ENCODE data around the gene TMEM215. TPM values are rescaled to one million over a fixed set of nuclear protein-coding genes. Genes with fewer than 3 reads are reported as not detected.

The TMEM215 gene
- total and polyA plus RNA-seq, 2 of the 8 experiments (the other 6 are each of a cell fraction or from before 2014, with no cell fraction given) = 0.33 to 0.67 TPM

GRCh38 chr9:32737378-32737777, 46.0 kb upstream of the TMEM215 start:
- Histone ChIP-seq H3K79me1 (ENCODE audit: low read depth, low read length) (no peaks in the 10 kb centered on the region), H3K4me1 (replicated peaks in 1 of 4; ENCODE audit: control insufficient read depth in 3 of 4, insufficient read depth in 4 of 4, low read length in 3 of 4) (no peaks in the 10 kb centered on the region), H4K20me1 (replicated peaks in 1 of 2; ENCODE audit: control insufficient read depth in 1 of 2, insufficient read depth in 2 of 2, low read length in 2 of 2) (no peaks in the 10 kb centered on the region), H4K8ac (ENCODE audit: extremely low read depth, insufficient read depth, low read length) (no peak overlapping the region), H3K18ac (ENCODE audit: extremely low read depth, low read length) (no peak overlapping the region), H2BK20ac (ENCODE audit: low read length) (no peak overlapping the region), H3K27ac (ENCODE audit: low read depth, low read length) (no peak overlapping the region), H2BK15ac (ENCODE audit: low read length) (no peak overlapping the region), H3K36me3 (ENCODE audit: control insufficient read depth in 2 of 4, insufficient read depth in 4 of 4, low read length in 3 of 4) (no peaks in the 10 kb centered on the region), H2BK12ac (ENCODE audit: low read depth, low read length) (no peak overlapping the region), H2AK5ac (ENCODE audit: low read depth, low read length) (no peak overlapping the region), H2BK5ac (ENCODE audit: low read depth, low read length) (no peak overlapping the region), H3K14ac (ENCODE audit: insufficient read length) (no peak overlapping the region), H3K4me2 (ENCODE audit: insufficient read depth in 1 of 2, low read depth in 2 of 2, low read length in 2 of 2) (no peak overlapping the region), H3K9me3 (ENCODE audit: insufficient read depth in 2 of 2, low read depth in 1 of 2, low read length in 1 of 2) (no peaks in the 10 kb centered on the region), H2AFZ (ENCODE audit: low read length) (no peak overlapping the region), H2BK120ac (replicated peaks; ENCODE audit: low read depth, low read length) (no peak overlapping the region), H3K23me2 (ENCODE audit: low read depth, low read length) (no peaks in the 10 kb centered on the region), H3K23ac (ENCODE audit: insufficient read length) (no peak overlapping the region), H3K9ac (replicated peaks in 1 of 4; ENCODE audit: extremely low read depth in 1 of 4, low read depth in 3 of 4, low read length in 3 of 4) (no peak overlapping the region), H3K79me2 (ENCODE audit: control insufficient read depth in 1 of 2, insufficient read depth in 2 of 2, low read length in 2 of 2) (no peaks in the 10 kb centered on the region), H3K4ac (replicated peaks; ENCODE audit: insufficient read length, low read depth, low read length) (no peak overlapping the region), H3K27me3 (replicated peaks in 1 of 4; ENCODE audit: control insufficient read depth in 3 of 4, extremely low read depth in 1 of 4, insufficient read depth in 3 of 4, low read length in 3 of 4) (no peaks in the 10 kb centered on the region), H4K91ac (replicated peaks; ENCODE audit: insufficient read length, low read length) (no peak overlapping the region), H3K4me3 (ENCODE audit: extremely low read depth in 1 of 4, insufficient read depth in 2 of 4, low read depth in 3 of 4, low read length in 4 of 4) (no peak overlapping the region), H3K56ac (replicated peaks; ENCODE audit: insufficient read length, low read depth, low read length) (no peak overlapping the region), H4K5ac (ENCODE audit: insufficient read length, low read depth, low read length) (no peak overlapping the region)
- no peak for TF ChIP-seq GTF2F1 (IDR thresholded peaks at IDR 0.05; ENCODE audit: borderline replicate concordance, low read depth, low read length)
- no peak for TF ChIP-seq BACH1 (IDR thresholded peaks at IDR 0.05; ENCODE audit: low read length)
- no peak for TF ChIP-seq BRCA1 (IDR thresholded peaks at IDR 0.05; ENCODE audit: low read depth, low read length)
- no peak for TF ChIP-seq ASH2L (IDR thresholded peaks at IDR 0.05; ENCODE audit: low read length)
- no peak for TF ChIP-seq NRF1 (IDR thresholded peaks at IDR 0.05; ENCODE audit: low read depth, low read length)
- no peak for TF ChIP-seq PHF8 (conservative IDR thresholded peaks at IDR 0.05; ENCODE audit: low read depth, low read length)
- no peak for TF ChIP-seq CHD1 (IDR thresholded peaks at IDR 0.05; ENCODE audit: low read depth, low read length)
- no peak for TF ChIP-seq ZNF274 (IDR thresholded peaks at IDR 0.05; ENCODE audit: borderline replicate concordance, extremely low read depth, low read length)
- no peak for TF ChIP-seq YY1 (IDR thresholded peaks at IDR 0.05; ENCODE audit: low read depth, low read length)
- no peak for TF ChIP-seq BCL11A (IDR thresholded peaks at IDR 0.05; ENCODE audit: low read depth in 2 of 2, low read length in 2 of 2)
- TF ChIP-seq CBX8 (IDR thresholded peaks at IDR 0.05; ENCODE audit: borderline replicate concordance, low read depth, low read length) = no peak
- no peak for TF ChIP-seq SP2 (IDR thresholded peaks at IDR 0.05; ENCODE audit: low read length)
- no peak for TF ChIP-seq JUND (IDR thresholded peaks at IDR 0.05; ENCODE audit: low read length)
- no peak for TF ChIP-seq RAD21 (IDR thresholded peaks at IDR 0.05 in 1 of 2, conservative IDR thresholded peaks at IDR 0.05 in 1 of 2; ENCODE audit: low read depth in 2 of 2, low read length in 2 of 2)
- ChIA-PET CTCF (ENCODE audit: partially characterized antibody) (interaction anchor here (1.5 kb wide), 1 partner anchor 16 kb away, joined by 4 read pairs; no protein-coding TSS in a partner anchor), POLR2A (ENCODE audit: partially characterized antibody) (no interaction called here)
- DNase-seq (ENCODE audit: low read depth in 1 of 2, low spot score in 2 of 2) (no peak), FAIRE-seq (no peak)
- WGBS, 2 experiments (ENCODE audit: extremely low coverage in 1 of 2, insufficient coverage in 1 of 2, insufficient read length in 1 of 2, insufficient replicate concordance in 2 of 2, low coverage in 1 of 2, low lambda C conversion rate in 2 of 2, missing lambda C conversion rate in 1 of 2) = 95% methylated on average over 1 of the region's 1 CpG; no CpG with 5 or more reads in 1 of the 2 experiments

Data from H1 (cell line).